GM20431 (cell line): ENCODE data around the gene ZNF100.
"Not testable (repeated sequence)": the region's sequence is repeated elsewhere in the genome, so short reads cannot be mapped to it uniquely, and the experiment has no call there.

Experiments
- in situ Hi-C: fragments of 300-500 bp; cut with MseI, MboI; formaldehyde crosslinking; loops from one replicate; pipeline ENCODE4 v1.15.0; 2020; ENCODE audit warnings: low sequenced_read_pairs; ENCODE audit not compliant: unreplicated experiment

The ZNF100 gene

DNA sequence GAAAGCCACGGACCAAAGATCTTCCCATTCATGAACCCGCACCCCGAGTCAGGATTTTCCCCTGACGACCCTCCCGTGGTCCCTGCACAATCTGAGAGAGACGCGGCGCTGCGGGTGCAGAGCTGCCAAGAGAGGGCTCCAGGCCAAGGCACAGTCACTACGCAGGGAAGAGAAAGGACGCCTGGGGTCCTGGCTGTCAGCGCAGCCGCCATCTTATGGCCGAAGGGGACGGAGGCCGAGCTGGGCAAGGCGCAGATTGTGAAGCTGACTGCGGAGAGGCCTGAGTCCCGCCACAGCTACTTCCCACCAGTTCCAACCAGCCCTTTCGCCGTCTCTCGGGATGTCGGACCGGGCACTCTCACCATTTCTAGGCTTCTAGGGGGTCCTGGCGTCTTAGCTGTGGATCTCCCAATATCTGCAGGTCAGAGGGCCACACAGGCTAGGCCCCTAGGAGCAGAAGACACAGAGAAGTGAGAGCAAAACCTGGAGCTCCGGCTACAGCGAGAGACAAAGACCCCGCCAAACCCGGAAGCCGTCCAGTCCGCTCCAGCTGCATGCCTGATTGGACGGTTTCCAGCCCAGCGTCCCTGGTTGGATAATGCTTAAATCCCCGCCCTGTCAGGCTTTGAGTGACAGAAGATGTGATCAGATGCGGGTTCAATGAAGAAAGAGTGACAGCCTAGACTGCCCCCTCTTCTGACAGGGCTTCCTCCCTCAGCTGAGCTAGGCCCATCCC, at the start of gene ZNF100:
Gene ZNF100 (minus strand): TSS at position 515 of the 736 bp plus-strand sequence. CDS start 150 bp downstream, at position 365.
- in situ Hi-C loops = no loop called here

DNA sequence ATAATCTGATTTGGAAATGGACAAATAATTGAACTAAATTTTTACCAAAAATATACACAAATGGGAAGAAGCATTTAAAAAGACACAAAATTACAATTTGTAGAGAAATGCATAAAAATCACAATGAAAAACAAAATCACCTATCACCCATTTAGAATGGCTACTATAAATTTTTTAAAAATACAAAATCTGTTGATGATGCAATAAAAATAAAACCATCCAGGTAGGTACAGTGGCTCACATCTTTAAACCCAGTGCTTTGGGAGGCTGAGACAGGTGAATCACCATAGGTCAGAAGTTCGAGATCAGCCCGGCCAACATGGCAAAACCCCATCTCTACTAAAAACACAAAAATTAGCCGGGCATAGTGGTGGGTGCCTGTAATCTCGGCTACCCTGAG, 45.1 kb upstream of the ZNF100 start:
- in situ Hi-C loops = no loop called here

DNA sequence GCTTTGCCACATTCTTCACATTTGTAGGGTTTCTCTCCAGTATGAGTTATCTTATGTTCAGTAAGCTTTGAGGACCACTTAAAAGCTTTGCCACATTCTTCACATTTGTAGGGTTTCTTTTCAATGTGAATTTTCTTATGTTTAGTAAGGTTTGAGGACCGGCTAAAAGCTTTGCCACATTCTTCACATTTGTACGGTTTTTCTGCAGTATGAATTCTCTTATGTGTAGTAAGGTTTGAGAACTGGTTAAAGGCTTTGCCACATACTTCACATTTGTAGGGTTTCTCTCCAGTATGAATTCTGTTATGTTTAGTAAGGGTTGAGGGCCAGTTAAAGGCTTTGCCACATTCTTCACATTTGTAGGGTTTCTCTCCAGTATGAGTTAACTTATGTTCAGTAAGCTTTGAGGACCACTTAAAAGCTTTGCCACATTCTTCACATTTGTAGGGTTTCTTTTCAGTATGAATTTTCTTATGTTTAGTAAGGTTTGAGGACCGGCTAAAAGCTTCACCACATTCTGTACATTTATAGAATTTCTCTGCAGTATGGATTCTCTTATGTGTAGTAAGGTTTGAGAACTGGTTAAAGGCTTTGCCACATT, 41.1 kb upstream of the ZNF100 start:
- in situ Hi-C loops = not testable (repeated sequence)

DNA sequence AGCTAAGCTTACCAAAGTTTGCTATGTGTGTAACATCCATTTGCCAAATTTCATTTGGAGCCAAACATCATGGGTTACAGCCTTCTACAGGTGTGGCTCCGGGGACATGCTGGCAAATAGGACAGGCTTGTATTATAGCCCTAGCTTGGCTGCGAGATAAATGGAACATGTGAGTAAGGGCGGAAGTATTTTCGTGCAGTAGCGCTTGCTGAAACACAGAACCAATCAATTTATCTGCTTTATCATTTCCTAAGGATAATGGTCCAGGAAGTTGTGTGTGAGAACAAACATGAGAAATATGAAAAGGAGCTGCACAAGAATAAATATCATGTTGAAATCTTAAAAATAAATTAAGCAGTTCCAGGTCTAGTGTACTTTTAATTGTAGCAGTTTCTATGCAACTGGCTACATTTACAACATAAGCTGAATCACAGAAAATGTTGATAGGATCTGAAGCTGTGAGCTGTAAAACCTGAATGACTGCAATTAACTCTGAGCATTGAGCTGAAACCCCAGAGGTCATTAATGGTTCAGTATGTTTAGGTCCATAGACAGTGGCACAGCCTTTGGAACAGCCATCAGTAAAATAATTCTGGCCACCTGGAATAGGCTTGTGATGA, 22.2 kb upstream of the ZNF100 start:
- in situ Hi-C loops = no loop called here

DNA sequence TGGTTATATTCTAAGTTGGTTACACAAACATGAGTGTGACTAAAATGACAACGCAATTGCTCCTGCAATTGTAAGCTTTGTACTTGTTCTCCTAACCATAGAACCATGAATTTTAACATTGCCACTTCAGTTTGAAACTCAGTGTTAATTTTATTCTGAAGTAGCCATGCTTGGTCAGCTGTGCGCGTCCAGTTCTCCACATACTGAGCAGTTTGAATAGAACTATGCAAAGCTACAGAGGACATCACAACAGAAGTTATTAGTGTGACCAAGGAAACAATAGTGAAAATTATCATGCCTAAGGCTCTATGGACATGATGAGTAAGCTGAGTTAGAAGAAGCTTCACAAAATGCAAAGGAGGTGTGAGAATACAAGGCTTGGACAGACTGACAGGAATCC, 19.6 kb upstream of the ZNF100 start:
- in situ Hi-C loops = no loop called here

DNA sequence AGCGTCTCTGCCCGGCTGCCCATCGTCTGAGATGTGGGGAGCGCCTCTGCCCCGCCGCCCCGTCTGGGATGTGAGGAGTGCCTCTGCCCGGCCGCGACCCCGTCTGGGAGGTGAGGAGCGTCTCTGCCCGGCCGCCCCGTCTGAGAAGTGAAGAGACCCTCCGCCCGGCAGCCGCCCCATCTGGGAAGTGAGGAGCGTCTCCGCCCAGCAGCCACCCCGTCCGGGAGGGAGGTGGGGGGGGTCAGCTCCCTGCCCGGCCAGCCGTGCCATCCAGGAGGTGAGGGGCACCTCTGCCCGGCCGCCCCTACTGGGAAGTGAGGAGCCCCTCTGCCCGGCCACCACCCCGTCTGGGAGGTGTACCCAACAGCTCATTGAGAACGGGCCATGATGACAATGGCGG, 8.4 kb upstream of the ZNF100 start:
- in situ Hi-C loops = not testable (repeated sequence)

DNA sequence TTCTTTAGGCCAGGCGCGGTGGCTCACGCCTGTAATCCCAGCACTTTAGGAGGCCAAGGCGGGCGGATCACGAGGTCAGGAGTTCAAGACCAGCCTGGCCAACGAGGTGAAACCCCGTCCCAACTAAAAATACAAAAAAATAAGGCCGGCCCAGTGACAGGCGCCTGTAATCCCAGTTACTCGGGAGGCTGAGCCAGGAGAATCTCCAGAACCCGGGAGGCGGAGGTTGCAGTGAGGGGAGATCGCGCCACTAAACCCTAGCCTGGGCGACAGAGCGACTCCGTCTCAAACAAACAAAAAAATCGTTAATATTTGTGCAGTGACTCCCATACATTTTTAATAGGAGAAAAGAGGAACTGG, 694 bp downstream of the ZNF100 start:
- in situ Hi-C loops = not testable (repeated sequence)

DNA sequence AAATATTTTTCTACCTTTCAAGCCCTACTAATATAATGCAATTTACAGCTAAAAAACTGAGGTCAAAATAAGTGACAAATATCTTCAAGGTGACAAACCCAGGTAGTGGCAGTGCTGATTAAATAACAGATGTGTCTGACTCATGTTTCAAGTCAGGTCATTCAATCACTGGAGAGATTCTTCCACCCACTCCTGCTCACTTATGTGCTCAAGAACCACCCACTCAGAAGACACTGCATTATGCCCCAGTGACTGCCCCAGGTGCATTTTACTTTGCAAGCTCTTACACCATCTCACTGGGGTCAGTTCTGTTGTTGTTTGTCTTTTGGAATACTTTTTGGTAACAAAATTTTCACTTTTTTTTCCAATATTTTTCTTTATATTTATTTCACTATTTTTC, 2.2 kb downstream of the ZNF100 start:
- in situ Hi-C loops = no loop called here

DNA sequence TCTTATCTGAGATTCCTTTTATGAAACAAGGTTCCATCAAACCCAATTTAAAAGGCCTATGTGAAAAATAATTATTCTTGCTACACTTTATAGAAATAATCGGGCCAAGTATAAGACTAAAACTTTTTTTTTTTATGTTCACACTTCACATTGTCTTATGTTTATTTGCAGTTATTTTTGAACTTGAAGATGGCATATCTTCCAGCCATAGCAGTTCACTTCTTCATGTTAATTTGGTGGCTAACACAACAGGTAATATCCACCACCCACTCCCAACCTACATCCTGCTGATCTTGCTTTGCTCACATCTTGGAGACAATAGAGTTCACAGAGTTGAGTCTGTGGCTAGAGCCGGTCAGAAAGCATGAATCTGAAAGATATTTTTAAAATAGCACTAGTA, 5.8 kb downstream of the ZNF100 start:
- in situ Hi-C loops = not testable (repeated sequence)

DNA sequence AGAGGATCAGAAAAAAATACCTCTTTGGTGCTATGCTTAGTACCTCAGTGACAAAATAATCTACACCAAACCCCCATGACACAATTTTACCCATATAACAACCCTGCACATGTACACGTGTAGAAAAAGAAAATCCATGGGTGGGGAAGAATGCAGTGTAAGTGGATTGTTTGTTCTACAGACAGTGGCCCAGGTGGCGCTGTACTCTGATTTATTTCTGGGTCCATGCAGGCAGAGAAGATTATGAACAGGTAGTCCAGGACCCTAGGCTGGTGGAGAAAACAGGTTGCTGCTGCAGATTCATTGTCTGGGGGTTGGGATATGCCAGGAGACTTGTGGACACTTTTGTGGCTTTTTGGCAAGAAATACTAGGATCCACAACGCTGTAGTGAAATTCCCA, 9.1 kb downstream of the ZNF100 start:
- in situ Hi-C loops = no loop called here

DNA sequence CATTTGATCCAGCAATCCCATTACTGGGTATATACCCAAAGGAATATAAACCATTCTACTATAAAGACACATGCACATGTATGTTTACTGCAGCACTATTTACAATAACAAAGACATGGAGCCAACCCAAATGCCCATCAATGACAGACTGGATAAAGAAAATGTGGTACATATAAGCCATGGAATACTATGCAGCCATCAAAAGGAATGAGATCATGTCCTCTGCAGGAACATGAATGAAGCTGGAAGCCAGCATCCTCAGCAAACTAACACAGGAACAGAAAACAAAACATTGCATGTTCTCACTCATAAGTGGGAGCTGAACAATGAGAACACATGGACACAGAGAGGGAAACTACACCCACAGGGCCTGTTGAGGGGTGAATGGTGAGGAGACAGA, 11.8 kb downstream of the ZNF100 start:
- in situ Hi-C loops = not testable (repeated sequence)

DNA sequence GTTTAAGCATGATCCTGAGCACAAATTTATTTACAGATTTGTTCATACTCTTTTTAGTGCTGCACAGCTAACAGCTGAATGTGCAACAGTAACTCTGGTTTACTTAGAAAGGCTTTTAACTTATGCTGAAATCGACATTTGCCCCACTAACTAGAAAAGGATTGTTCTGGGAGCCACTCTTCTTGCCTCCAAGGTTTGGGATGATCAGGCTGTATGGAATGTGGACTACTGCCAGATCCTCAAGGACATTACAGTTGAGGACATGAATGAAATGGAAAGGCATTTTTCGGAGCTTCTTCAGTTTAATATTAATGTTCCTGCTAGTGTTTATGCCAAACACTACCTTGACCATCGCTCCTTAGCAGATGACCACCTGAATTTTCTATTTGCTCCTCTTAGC, 16.0 kb downstream of the ZNF100 start:
- in situ Hi-C loops = no loop called here

DNA sequence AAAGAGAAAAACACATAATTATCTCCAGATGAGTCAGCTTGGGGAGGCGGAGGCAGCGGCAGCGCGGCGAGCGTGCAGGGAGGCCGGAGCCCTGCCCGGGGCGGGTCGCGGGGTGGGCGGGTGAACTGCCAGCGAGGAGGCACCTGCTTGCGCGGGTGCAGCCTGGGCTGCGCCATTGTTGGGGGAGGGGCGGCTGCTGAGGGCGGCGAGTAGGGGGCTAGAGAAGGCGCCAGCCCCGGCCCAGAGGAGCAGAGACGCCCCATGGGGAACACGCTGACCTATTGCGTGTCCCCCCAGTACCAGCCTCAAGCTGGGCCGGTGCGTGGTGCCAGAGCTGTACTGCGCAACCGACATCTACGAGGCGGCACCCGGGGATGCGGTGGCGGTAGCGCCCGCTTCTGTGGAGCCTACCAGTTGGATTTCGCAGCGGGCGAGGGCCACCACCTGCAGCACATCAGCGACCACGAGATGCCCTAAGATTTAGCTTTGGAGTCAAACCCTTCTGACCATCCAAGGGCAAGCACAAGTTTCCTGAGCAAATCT, 16.7 kb downstream of the ZNF100 start:
- in situ Hi-C loops = no loop called here

DNA sequence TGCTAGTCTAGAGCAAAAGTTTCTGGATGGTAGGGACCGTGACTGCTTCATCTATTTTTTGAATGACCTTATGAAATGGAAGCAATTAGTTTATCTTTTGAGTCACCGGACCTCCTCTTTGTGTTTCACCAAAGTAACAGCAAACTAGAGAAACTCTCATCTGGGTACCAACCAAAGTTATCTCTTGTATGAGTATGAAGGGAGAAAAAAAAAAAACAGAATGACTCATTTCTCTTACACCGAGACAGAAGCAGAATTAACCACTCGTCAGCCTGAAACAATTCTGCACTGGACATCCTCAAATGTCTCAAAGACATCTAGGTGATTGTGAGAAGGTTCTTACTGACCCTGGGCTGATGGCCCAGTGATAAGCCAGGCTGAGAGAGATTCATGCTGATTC, 18.3 kb downstream of the ZNF100 start:
- in situ Hi-C loops = no loop called here

DNA sequence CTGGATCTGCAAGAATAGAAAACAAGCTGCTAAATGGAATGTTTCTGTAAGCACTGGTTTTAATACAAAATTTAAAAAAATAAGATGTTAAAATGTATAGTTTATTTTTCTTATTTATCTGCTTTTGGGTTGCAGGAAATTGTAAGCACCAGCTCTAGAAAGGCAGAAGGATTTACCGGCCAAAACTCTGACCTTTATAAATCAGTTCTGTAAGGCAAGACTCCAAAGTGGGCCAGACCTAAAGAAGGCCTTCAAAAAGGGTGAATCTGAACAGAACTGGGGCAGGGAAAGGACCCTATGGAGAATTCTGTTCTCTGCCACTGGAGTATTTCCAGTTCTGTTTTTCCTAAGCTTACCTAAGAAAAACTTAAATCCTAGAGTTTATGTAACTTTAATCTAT, 19.3 kb downstream of the ZNF100 start:
- in situ Hi-C loops = no loop called here

DNA sequence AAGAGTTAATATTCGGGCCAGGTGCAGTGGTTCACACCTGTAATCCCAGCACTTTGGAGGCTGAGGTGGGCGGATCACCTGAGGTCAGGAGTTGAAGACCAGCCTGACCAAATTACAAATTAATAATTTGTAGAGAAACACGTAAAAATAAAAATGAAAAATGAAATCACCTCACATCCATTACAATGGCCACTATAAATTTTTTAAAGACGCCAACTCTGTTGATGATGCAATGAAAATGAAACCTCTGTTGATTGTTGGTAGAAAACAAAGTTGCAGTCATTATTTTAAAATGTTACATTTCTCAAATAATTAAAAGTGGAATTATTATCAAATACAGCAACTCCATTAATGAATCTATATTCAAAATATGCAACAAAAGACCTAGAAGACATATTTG, 26.8 kb downstream of the ZNF100 start:
- in situ Hi-C loops = no loop called here

DNA sequence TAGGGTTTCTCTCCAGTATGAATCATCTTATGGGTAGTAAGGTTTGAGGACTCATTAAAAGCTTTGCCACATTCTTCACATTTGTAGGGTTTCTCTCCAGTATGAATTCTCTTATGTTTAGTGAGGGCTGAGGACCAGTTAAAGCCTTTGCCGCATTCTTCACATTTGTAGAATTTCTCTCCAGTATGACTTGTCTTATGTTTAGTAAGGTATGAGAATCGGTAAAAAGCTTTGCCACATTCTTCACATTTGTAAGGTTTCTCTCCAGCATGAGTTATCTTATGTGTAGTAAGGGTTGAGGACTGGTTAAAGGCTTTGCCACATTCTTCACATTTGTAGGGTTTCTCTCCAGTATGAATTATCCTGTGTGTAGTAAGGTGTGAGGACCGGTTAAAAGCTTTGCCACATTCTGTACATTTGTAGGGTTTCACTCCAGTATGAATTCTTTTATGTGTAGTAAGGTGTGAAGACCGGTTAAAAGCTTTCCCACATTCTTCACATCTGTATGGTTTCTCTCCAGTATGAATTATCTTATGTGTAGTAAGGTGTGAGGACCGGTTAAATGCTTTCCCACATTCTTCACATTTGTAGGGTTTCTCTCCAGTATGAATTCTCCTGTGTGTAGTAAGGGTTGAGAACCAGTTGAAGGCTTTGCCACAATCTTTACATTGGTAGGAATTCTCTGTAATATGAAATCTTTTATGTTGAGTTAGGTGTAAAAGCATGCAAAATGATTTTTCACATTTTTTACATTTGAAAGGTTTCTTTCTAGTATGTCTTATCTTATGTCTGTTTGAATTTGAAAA, 40.2 kb downstream of the ZNF100 start:
- in situ Hi-C loops = not testable (repeated sequence)

DNA sequence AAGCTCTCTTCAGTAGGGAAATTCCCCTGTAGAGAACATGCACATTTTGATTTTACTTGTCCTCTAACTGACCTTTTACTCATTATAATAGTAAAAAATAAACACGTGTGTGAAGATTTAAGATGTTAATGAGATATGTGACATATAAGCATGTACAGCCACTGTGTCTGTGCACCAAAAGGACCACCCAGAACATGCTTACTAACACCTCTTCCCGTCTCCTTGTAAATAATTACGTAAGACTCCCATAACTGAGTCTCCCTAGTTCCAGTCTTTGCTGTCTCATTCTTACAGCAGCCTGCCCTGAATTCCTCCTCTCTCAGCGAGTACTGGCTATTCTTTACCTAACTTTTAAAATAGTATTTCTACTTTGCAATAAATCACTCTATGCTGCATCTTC, 53.6 kb downstream of the ZNF100 start:
- in situ Hi-C loops = no loop called here

DNA sequence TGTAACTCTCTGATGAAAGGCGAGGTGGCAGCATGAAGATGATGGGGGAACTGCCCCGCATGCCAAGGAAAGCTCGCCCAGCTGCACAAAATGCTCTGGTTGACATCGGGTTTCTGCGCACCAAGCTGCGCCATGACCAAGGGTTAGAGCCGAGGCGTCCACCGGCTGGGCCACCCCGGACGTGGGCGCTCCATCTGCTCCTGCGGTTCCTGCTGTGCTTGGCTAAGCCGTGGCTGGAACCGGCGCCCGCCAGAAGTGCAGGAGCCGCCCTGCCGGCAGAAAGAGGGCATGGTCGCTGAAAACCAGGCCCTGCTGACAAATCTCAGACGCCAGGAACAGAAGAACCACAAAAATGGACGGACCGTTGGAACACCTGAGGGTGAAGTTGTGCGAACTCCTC, 57.9 kb downstream of the ZNF100 start:
- in situ Hi-C loops = no loop called here

DNA sequence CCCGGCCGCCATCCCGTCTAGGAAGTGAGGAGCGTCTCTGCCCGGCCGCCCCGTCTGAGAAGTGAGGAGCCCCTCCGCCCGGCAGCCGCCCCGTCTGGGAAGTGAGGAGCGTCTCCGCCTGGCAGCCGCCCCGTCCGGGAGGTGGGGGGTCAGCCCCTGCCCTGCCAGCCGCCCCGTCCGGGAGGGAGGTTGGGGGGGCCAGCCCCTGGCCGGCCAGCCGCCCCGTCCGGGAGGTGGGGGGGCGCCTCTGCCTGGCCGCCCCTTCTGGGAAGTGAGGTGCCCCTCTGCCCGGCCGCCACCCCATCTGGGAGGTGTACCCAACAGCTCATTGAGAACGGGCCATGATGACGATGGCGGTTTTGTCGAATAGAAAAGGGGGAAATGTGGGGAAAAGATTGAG, 59.5 kb downstream of the ZNF100 start:
- in situ Hi-C loops = not testable (repeated sequence)

DNA sequence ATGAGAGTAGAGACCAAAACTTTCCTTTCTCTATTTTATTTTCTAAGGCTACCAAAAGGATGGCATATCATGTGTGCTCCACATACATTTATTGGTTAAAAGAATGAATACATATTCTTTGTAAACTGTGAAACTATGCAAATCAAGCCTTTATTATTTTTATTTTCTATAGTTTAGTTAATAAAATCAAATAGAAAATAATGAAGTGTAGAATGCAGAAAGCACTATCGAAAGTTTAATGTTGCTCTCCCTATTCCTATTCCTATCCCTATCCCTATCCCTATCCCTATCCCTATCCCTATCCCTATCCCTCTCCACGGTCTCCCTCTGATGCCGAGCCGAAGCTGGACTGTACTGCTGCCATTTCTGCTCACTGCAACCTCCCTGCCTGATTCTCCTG, 60.3 kb downstream of the ZNF100 start:
- in situ Hi-C loops = no loop called here
